Panc1 (cell line): Measurements from ENCODE around the gene SMIM13. TPM values are rescaled to one million over a fixed set of nuclear protein-coding genes. Genes with fewer than 3 reads are reported as not detected.

Experiments used
- ATAC-seq: fragments of 200-7000 bp; cut with Tn5 transposase; 2 replicates; pipeline ENCODE4 v1.9.1; 2020; ENCODE audit warnings: mild to moderate bottlenecking, moderate library complexity
- BruUV-seq: library from RNA; stranded (reverse); fragments of 400-500 nt; replicated peaks from 2 replicates; lab custom pipeline; 2021; lab: Mats Ljungman, UMichigan
- CTCF ChIA-PET: fragments of 300-600 bp; sonication (Branson Sonifier 250); formaldehyde crosslinking; loops from one replicate; lab custom pipeline; 2022; ENCODE audit warnings: antibody characterized with exemption; lab: Charles Lee
- POLR2A ChIA-PET: fragments of 300-600 bp; sonication (Branson Sonifier 250); formaldehyde crosslinking; loops from one replicate; lab custom pipeline; 2022; ENCODE audit warnings: antibody characterized with exemption; lab: Charles Lee
- DNase-seq: peaks from one replicate; pipeline ENCODE4 v3.0.0-alpha.2; 2010; ENCODE audit warnings: low read depth, low spot score
- H3K27ac ChIP-seq: 2 replicates; pipeline ENCODE4 v1.5.1; 2011; ENCODE audit warnings: mild to moderate bottlenecking, low read length, inconsistent platforms
- H3K27me3 ChIP-seq: fragments of 200-500 bp; sonication (Bioruptor generic); 2 replicates; pipeline ENCODE4 v1.6.0; 2014; ENCODE audit warnings: low read length, inconsistent platforms; ENCODE audit not compliant: control insufficient read depth, insufficient read depth
- H3K36me3 ChIP-seq: fragments of 200-500 bp; sonication (Bioruptor generic); 2 replicates; pipeline ENCODE4 v1.5.1; 2014; ENCODE audit warnings: inconsistent platforms, mild to moderate bottlenecking, low read length, moderate library complexity; ENCODE audit not compliant: control insufficient read depth, insufficient read depth
- H3K4me1 ChIP-seq: 2 replicates; pipeline ENCODE4 v1.5.1; 2011; ENCODE audit warnings: inconsistent platforms, mild to moderate bottlenecking, low read length, moderate library complexity; ENCODE audit not compliant: control insufficient read depth, insufficient read depth
- H3K4me3 ChIP-seq, 2 experiments: 2 replicates each; pipeline ENCODE4 v1.5.1; 2011 to 2012; ENCODE audit warnings: low read depth in 2 of 2, low read length in 2 of 2, mild to moderate bottlenecking in 2 of 2, inconsistent platforms in 1 of 2, moderate library complexity in 1 of 2
- H3K9me3 ChIP-seq: fragments of 200-500 bp; sonication (Bioruptor generic); 2 replicates; pipeline ENCODE4 v1.5.1; 2014; ENCODE audit warnings: low read depth, mild to moderate bottlenecking, inconsistent platforms, low read length, moderate library complexity; ENCODE audit not compliant: control insufficient read depth, insufficient read depth
- POLR2AphosphoS5 ChIP-seq: IDR thresholded peaks from 2 replicates; pipeline ENCODE4 v1.6.1; 2012; ENCODE audit warnings: mild to moderate bottlenecking, low read depth, low read length, moderate library complexity
- SIN3A ChIP-seq: IDR thresholded peaks from 2 replicates; pipeline ENCODE4 v1.6.1; 2012; ENCODE audit warnings: low read depth, mild to moderate bottlenecking, low read length, moderate library complexity, borderline replicate concordance; ENCODE audit not compliant: insufficient read depth
- TCF7L2 ChIP-seq: IDR thresholded peaks from 2 replicates; pipeline ENCODE4 v1.6.1; 2011; ENCODE audit warnings: mild to moderate bottlenecking, low read depth, low read length, inconsistent platforms
- in situ Hi-C: cut with HindIII; loops from 2 replicates; pipeline ENCODE4 v1.10.0; 2016; ENCODE audit warnings: low sequenced_read_pairs, low pct_unique_long_range_greater_than_20kb
- intact Hi-C: fragments of 100-400 bp; cut with micrococcal nuclease; formaldehyde crosslinking; loops from one replicate; pipeline ENCODE4 v1.10.0; 2022; ENCODE audit not compliant: unreplicated experiment
- total RNA-seq: library from RNA; stranded (reverse); gene quantifications from one replicate; pipeline ENCODE4 v1.2.1, GENCODE V29; 2021; ENCODE audit not compliant: unreplicated experiment
- TF ChIP-seq, protein P1 (sequence below): fragments of 450-650 bp; IDR thresholded peaks from 2 replicates; pipeline ENCODE4 v1.5.1; 2017; ENCODE audit warnings: mild to moderate bottlenecking
- TF ChIP-seq, protein P2 (sequence below), 2 experiments: IDR thresholded peaks; 2 replicates each; pipeline ENCODE4 v1.6.1; 2011 to 2012; ENCODE audit warnings: low read depth in 2 of 2, control low read depth in 1 of 2, low read length in 1 of 2, mild to moderate bottlenecking in 1 of 2, moderate library complexity in 1 of 2; ENCODE audit not compliant: insufficient read depth in 1 of 2

The SMIM13 gene
- total RNA-seq, 1 experiment from 2014 or later = 17.6 TPM

GRCh38 chr6:11149551-11149950, 55.9 kb downstream of the SMIM13 start:
- Histone ChIP-seq H3K27ac (no peak overlapping the region), H3K27me3 (no peaks in the 10 kb centered on the region; the same call in 1 of the 2 replicates), H3K9me3 (no peaks in the 10 kb centered on the region), H3K4me1 (no peaks in the 10 kb centered on the region), H3K4me3 (no peak overlapping the region), H3K36me3 (no peaks in the 10 kb centered on the region)
- intact Hi-C loops (no loop called here), in situ Hi-C loops (no loop called here)
- ATAC-seq = no peak
- POLR2A ChIA-PET = no interaction called here
- no TSS peak for BruUV-seq
- no peak for TF ChIP-seq TCF7L2
- no peak for TF ChIP-seq SIN3A
- TF ChIP-seq, protein P1, sequence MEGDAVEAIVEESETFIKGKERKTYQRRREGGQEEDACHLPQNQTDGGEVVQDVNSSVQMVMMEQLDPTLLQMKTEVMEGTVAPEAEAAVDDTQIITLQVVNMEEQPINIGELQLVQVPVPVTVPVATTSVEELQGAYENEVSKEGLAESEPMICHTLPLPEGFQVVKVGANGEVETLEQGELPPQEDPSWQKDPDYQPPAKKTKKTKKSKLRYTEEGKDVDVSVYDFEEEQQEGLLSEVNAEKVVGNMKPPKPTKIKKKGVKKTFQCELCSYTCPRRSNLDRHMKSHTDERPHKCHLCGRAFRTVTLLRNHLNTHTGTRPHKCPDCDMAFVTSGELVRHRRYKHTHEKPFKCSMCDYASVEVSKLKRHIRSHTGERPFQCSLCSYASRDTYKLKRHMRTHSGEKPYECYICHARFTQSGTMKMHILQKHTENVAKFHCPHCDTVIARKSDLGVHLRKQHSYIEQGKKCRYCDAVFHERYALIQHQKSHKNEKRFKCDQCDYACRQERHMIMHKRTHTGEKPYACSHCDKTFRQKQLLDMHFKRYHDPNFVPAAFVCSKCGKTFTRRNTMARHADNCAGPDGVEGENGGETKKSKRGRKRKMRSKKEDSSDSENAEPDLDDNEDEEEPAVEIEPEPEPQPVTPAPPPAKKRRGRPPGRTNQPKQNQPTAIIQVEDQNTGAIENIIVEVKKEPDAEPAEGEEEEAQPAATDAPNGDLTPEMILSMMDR = no peak
- TF ChIP-seq POLR2AphosphoS5 = no peak
- TF ChIP-seq, protein P2, sequence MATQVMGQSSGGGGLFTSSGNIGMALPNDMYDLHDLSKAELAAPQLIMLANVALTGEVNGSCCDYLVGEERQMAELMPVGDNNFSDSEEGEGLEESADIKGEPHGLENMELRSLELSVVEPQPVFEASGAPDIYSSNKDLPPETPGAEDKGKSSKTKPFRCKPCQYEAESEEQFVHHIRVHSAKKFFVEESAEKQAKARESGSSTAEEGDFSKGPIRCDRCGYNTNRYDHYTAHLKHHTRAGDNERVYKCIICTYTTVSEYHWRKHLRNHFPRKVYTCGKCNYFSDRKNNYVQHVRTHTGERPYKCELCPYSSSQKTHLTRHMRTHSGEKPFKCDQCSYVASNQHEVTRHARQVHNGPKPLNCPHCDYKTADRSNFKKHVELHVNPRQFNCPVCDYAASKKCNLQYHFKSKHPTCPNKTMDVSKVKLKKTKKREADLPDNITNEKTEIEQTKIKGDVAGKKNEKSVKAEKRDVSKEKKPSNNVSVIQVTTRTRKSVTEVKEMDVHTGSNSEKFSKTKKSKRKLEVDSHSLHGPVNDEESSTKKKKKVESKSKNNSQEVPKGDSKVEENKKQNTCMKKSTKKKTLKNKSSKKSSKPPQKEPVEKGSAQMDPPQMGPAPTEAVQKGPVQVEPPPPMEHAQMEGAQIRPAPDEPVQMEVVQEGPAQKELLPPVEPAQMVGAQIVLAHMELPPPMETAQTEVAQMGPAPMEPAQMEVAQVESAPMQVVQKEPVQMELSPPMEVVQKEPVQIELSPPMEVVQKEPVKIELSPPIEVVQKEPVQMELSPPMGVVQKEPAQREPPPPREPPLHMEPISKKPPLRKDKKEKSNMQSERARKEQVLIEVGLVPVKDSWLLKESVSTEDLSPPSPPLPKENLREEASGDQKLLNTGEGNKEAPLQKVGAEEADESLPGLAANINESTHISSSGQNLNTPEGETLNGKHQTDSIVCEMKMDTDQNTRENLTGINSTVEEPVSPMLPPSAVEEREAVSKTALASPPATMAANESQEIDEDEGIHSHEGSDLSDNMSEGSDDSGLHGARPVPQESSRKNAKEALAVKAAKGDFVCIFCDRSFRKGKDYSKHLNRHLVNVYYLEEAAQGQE (IDR thresholded peaks at IDR 0.05; ENCODE audit: insufficient read depth in 1 of 2, low read depth in 2 of 2, low read length in 1 of 2) = no peak
- no peak for DNase-seq
- CTCF ChIA-PET = no interaction called here

- Histone ChIP-seq H3K4me1 (no peaks in the 10 kb centered on the region), H3K27me3 (no peaks in the 10 kb centered on the region; the same call in 1 of the 2 replicates), H3K36me3 (no peaks in the 10 kb centered on the region), H3K27ac (no peak overlapping the region), H3K9me3 (no peaks in the 10 kb centered on the region), H3K4me3 (no peak overlapping the region)
- no TSS peak for BruUV-seq
- ChIA-PET CTCF (no interaction called here), POLR2A (no interaction called here)
- TF ChIP-seq POLR2AphosphoS5 (no peak), SIN3A (no peak), TCF7L2 (no peak)
- TF ChIP-seq, protein P2 (IDR thresholded peaks at IDR 0.05; ENCODE audit: insufficient read depth in 1 of 2, low read depth in 2 of 2, low read length in 1 of 2) = no peak
- TF ChIP-seq, protein P1 = no peak
- in situ Hi-C loops = no loop called here
- ATAC-seq (no peak), DNase-seq (no peak)
- intact Hi-C loops = no loop called here
Measured at GRCh38 chr6:11151488-11151887, 57.9 kb downstream of the SMIM13 start.
